ENCODE data around the gene ZBTB20. TPM values are rescaled to one million over a fixed set of nuclear protein-coding genes. Genes with fewer than 3 reads are reported as not detected.
A peak's percentile ranks its signal among the peaks of the same experiment; 100 is the strongest.

Gene ZBTB20
- total RNA-seq, 1 donor from 2014 or later, result 84.2 TPM

DNA sequence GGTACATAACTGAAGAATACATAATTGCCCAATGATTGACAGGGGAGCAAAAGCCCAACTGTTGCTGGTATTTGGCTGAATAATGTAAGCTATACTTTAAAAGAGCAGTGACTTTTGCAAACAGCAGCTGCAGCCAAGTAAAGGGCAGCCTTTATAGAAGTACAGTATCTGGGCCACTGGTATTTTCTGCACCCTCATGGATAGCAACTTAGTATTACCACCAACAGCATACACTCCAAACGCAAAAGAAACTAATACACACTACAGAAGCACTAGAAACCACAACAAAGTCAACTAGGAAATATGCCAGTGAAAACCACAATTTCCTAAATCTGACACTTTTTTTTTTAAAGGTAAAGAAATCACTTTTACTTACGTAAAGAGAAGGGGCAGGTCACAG, 647.1 kb downstream of the ZBTB20 start:
- intact Hi-C loops (cut with DNase I), result loop anchor here (5.0 kb wide), 1 partner anchor 48 kb away; no protein-coding TSS in a partner anchor
- no peak for DNase-seq (ENCODE audit: low spot score)

- intact Hi-C loops (cut with DNase I), result loop anchor here (5.0 kb wide), 1 partner anchor 46 kb away; no protein-coding TSS in a partner anchor
- no peak for DNase-seq (ENCODE audit: low spot score)
Observed at GRCh38 chr3:114498539-114499370, 648.3 kb downstream of the ZBTB20 start.

DNA sequence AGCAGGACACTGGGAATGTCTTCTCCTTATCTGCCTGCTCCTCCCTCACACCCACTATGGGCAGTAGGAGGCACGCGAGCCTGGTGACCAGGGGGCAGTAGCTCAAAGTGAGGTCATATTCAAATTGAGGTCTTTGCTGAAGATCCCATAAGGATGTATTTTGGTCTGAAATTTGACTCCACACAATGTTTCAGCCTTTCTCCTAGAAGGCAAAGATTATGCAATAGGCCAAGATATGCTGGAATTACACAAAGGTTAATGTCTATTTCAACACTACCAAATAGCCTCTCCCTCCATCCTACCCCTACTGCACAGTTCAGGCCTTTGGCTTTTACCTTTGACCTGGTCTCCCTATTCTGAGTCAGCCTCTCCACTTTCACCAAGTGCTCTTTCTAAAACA, 650.2 kb downstream of the ZBTB20 start:
- DNase-seq (ENCODE audit: low spot score), result no peak
- intact Hi-C loops (cut with DNase I), result loop anchor here (5.0 kb wide), 1 partner anchor 45 kb away; no protein-coding TSS in a partner anchor

DNA sequence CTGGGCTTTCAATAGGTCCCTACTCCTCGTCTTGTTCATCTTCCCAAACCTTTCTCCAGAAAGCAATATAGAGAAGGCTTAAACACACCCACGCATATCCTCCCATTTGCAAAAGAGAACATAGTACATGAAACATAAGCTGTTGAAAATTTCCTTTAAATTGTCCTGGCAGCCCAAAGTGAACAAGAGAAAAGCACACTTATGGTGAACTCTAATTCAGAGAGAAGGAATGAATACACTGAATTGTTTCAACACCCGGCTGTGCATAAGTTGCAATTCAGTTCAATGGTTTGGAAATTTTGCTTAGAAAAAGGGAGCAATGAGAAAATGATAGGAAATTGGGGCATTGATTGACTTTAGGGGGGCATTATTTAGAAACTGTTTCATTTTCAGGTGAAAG, 650.6 kb downstream of the ZBTB20 start:
- DNase-seq (ENCODE audit: low spot score), result no peak
- intact Hi-C loops (cut with DNase I), result loop anchor here (5.0 kb wide), 1 partner anchor 44 kb away; no protein-coding TSS in a partner anchor

GRCh38 chr3:114496021-114496434, 651.1 kb downstream of the ZBTB20 start:
- intact Hi-C loops (cut with DNase I), result loop anchor here (5.0 kb wide), 1 partner anchor 44 kb away; no protein-coding TSS in a partner anchor
- peak; percentile 78 for DNase-seq (ENCODE audit: low spot score)

GRCh38 chr3:114494498-114494897, 652.6 kb downstream of the ZBTB20 start:
- no peak for DNase-seq (ENCODE audit: low spot score)
- intact Hi-C loops (cut with DNase I), result loop anchor here (5.0 kb wide), 1 partner anchor 97 kb away; no protein-coding TSS in a partner anchor

DNA sequence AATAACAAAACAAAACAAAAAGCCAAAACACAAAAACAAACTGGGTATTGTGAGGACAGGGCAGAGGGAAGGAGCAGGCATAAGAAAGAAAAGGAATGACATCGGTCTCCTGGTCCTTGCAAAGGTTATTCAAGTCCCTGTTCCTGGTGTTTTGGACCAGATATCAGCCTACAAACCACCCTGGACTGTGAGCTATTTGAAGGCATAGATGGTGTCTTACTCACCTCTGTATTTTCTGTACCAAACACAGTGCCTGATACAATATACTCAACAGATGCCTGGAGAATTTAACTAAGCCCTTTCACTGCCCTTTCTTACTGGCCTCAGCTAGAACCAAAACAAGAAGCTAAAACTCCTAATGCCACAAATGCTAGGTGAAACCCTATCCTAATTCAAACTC, 656.3 kb downstream of the ZBTB20 start:
- DNase-seq (ENCODE audit: low spot score), result no peak
- intact Hi-C loops (cut with DNase I), result loop anchor here (5.0 kb wide), 1 partner anchor 94 kb away; no protein-coding TSS in a partner anchor

GRCh38 chr3:114487502-114487901, 659.6 kb downstream of the ZBTB20 start:
- intact Hi-C loops (cut with DNase I), result no loop called here
- no peak for DNase-seq (ENCODE audit: low spot score)

DNA sequence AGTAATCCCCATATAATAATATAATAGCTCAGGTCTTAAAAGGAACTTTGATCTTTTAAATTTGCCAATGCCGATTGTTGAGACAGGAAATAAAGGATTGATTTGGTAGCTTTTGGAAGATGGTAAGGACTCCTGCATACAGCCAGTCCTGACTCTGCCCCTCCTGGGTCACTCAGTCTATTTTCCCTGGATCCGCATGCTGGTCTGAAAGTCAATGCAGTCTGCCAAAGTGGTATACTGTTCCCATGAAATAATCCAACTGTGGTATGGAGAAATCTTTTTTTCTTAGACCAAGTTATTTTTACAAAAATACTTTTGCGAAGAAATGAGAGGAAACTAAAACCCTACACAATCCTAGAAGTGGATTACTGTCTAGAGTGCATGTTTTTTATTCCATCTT, 662.2 kb downstream of the ZBTB20 start:
- intact Hi-C loops (cut with DNase I), result no loop called here
- DNase-seq (ENCODE audit: low spot score), result no peak

GRCh38 chr3:114481113-114481512, 666.0 kb downstream of the ZBTB20 start:
- intact Hi-C loops (cut with DNase I), result no loop called here

GRCh38 chr3:114480442-114480841, 666.6 kb downstream of the ZBTB20 start:
- intact Hi-C loops (cut with DNase I), result no loop called here
- no peak for DNase-seq (ENCODE audit: low spot score)

More at GRCh38 chr3:114481113-114481512, 666.0 kb downstream of the ZBTB20 start:
- DNase-seq (ENCODE audit: low spot score), result no peak

DNA sequence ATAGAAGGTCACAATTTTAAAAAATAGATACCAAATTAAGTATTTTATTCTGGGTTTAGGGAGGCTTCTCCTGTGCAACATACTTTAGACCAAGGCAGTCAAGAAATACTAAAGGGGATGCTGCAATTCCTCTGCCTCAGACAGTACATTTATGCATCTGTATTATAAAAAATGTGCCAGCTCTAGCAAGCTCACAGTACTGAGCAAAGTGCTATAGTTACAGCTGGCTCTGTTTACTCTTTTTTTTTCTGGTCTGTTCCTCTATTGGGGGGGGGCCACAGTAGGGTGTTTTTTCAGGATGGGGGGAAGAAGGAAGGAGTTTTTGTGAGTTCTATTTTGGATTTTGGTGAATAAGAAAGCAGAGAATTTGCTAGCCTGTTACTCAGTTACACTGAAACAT, 668.3 kb downstream of the ZBTB20 start:
- intact Hi-C loops (cut with DNase I), result no loop called here
- no peak for DNase-seq (ENCODE audit: low spot score)

- DNase-seq (ENCODE audit: low spot score), result no peak
- intact Hi-C loops (cut with DNase I), result no loop called here
Observed at GRCh38 chr3:114476511-114476910, 670.6 kb downstream of the ZBTB20 start.

GRCh38 chr3:114471478-114471877, 675.6 kb downstream of the ZBTB20 start:
- DNase-seq (ENCODE audit: low spot score), result no peak
- intact Hi-C loops (cut with DNase I), result no loop called here

DNA sequence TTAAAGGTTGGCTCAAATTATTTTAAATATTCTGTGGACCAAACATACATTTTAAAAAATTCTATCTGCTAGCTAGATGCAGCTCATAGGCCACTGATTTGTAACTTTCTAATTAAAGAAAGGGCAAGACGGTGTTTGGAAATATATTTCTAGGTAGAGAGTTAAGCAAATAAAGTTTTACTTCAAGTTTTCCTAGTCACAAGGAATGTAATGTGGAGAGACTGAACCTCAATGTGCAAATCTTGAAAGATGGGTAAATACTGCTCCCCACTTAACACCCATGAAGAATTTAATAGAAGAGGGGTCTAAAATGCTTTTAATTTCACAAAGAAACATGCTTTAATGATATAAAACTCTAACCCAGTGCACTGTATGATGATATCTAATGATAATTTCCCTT, 678.0 kb downstream of the ZBTB20 start:
- intact Hi-C loops (cut with DNase I), result no loop called here
- no peak for DNase-seq (ENCODE audit: low spot score)

DNA sequence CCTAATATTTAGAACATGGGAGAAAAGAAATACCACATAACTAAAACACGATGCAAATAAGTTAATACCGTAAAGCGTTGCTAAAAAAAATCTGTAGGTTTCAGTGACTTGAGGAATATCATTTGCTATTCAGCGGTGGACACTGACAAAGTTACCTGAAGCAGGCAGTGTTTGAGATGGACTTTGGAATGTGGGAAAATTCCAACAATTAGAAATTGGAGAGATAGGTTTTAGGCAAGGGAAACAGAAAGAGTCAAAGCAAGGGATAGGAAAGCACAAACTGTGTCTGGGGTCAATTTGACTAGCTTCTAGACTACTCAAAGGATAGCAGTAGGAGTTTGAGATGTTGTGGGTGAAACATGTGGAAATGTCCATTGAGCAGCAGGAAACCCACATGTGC, 680.3 kb downstream of the ZBTB20 start:
- no peak for DNase-seq (ENCODE audit: low spot score)
- intact Hi-C loops (cut with DNase I), result no loop called here

DNA sequence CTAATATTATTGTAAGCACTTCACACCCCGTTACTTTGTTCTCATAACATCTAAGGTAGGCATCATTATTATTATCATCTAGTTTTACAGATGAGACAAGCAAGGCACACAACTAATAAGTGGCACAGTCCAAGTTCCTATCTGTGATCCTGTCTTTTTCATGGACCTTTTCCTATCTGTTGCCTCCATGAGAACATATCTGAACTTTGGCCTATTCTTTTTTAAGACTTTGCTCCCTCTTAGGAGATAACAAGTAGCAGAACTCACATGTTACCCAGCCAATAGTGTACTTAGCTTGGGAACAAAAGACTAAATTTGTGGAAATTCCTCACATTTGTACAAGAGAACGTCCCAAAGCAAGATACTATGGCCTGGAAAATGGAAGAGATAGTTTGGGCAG, 680.8 kb downstream of the ZBTB20 start:
- no peak for DNase-seq (ENCODE audit: low spot score)
- intact Hi-C loops (cut with DNase I), result no loop called here

DNA sequence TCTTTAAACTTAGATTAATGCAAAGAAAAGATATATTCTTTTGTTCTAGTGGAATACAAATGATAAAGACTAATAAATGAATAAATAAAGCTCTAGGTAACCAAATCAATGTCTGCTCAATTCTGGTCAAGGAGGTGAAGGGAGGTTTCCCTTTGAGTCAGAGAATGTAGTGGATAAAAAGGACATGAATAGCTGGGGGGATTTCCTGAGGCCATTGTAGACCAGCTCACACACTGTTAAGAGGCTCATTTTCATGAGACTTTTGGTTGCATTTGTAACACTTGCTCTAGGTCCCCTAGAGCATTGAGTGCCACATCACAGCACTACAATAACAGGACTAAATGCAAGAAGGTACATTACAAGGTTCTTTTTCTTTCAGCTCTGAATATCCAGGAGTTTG, 682.5 kb downstream of the ZBTB20 start:
- intact Hi-C loops (cut with DNase I), result no loop called here
- DNase-seq (ENCODE audit: low spot score), result no peak

DNA sequence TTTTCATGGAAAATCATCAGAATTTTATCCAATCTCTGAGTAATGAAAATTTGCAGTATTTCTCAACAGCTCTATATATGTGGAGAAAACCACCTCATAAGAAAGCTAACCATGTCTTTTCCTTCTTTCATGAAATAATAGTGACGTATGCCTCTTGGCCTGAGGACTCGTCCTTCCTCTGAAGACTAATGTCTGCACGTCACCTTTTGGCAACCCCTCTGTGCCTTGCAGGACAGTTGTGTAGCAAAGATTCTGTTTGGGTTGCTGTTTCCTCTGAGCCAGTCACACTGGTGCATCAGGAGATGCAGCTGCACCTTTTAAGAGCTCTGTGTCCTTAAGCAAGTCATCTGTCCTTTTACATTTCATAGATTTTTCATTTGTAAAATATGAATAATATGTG, 684.3 kb downstream of the ZBTB20 start:
- no peak for DNase-seq (ENCODE audit: low spot score)
- intact Hi-C loops (cut with DNase I), result no loop called here

- no peak for DNase-seq (ENCODE audit: low spot score)
- intact Hi-C loops (cut with DNase I), result no loop called here
Observed at GRCh38 chr3:114460459-114460858, 686.6 kb downstream of the ZBTB20 start.

GRCh38 chr3:114456742-114457141, 690.3 kb downstream of the ZBTB20 start:
- intact Hi-C loops (cut with DNase I), result no loop called here
- DNase-seq (ENCODE audit: low spot score), result no peak
